ENCODE data around the gene MAB21L3.

Gene MAB21L3

GRCh38 chr1:116165572-116165971 lies 54.4 kb downstream of the MAB21L3 start:
- ATAC-seq (no peak), DNase-seq (no peak)

GRCh38 chr1:116166011-116166571 lies 54.9 kb downstream of the MAB21L3 start:
- DNase-seq (no peak), ATAC-seq (no peak)

GRCh38 chr1:116166655-116167054 lies 55.5 kb downstream of the MAB21L3 start:
- DNase-seq (no peak), ATAC-seq (no peak)

- ATAC-seq (no peak), DNase-seq (no peak)
These were observed 56.6 kb downstream of the MAB21L3 start for GRCh38 chr1:116167625-116168276.

GRCh38 chr1:116168277-116169032 lies 57.3 kb downstream of the MAB21L3 start:
- ATAC-seq (peak; percentile 91), DNase-seq (peak; percentile 91)

- DNase-seq (no peak), ATAC-seq (no peak)
These were observed 58.7 kb downstream of the MAB21L3 start for GRCh38 chr1:116169898-116170297.

- no peak for DNase-seq
- no peak for ATAC-seq
These were observed 59.8 kb downstream of the MAB21L3 start for GRCh38 chr1:116170721-116171589.

GRCh38 chr1:116172666-116173065 lies 61.5 kb downstream of the MAB21L3 start:
- ATAC-seq = no peak
- DNase-seq = no peak

GRCh38 chr1:116175611-116176010 lies 64.4 kb downstream of the MAB21L3 start:
- no peak for DNase-seq
- ATAC-seq = no peak

- no peak for ATAC-seq
- DNase-seq = no peak
These were observed 65.1 kb downstream of the MAB21L3 start for GRCh38 chr1:116176306-116176789.

GRCh38 chr1:116177861-116178260 lies 66.7 kb downstream of the MAB21L3 start:
- no peak for ATAC-seq
- no peak for DNase-seq

GRCh38 chr1:116178837-116179236 lies 67.6 kb downstream of the MAB21L3 start:
- ATAC-seq = peak; percentile 36
- no peak for DNase-seq

GRCh38 chr1:116179419-116179818 lies 68.2 kb downstream of the MAB21L3 start:
- no peak for DNase-seq
- no peak for ATAC-seq

GRCh38 chr1:116179964-116180363 lies 68.8 kb downstream of the MAB21L3 start:
- no peak for ATAC-seq

GRCh38 chr1:116182019-116182714 lies 71.0 kb downstream of the MAB21L3 start:
- DNase-seq = no peak
- no peak for ATAC-seq

More at GRCh38 chr1:116179964-116180363, 68.8 kb downstream of the MAB21L3 start:
- no peak for DNase-seq

Measured in stimulated activated naive CD8-positive, alpha-beta T cell treated with anti-CD3 and anti-CD28 coated beads, Interleukin-15, Interleukin-2, amounts not matched to agents 100 U/mL and 50 U/mL, for 24 hours (primary cell).